Spleen (tissue), 11 donors: Measurements from ENCODE around the gene USP2. TPM values are rescaled to one million over a fixed set of nuclear protein-coding genes. Genes with fewer than 3 reads are reported as not detected.

Source experiments
- DNase-seq: peaks from one replicate; pipeline ENCODE4 v3.0.0-alpha.2; 2020
- H3K27ac ChIP-seq, 8 donors: fragments of 200-600 bp; sonication (generic) in 7 of 8; 1 replicate in 4 of 8; 2 replicates in 4 of 8; pipeline versions ENCODE4 v1.5.0 to v1.8.0; 2016 to 2021; ENCODE audit warnings: inconsistent platforms in 4 of 8, mild to moderate bottlenecking in 4 of 8, moderate library complexity in 1 of 8
- H3K27me3 ChIP-seq, 7 donors: fragments of 200-600 bp; sonication (generic) in 6 of 7; replicated peaks in 1 of 7; 1 replicate in 4 of 7; 2 replicates in 3 of 7; pipeline versions ENCODE4 v1.5.0 to v1.8.0; 2016 to 2021; ENCODE audit warnings: inconsistent platforms in 3 of 7, mild to moderate bottlenecking in 1 of 7
- H3K36me3 ChIP-seq, 6 donors: fragments of 200-600 bp; sonication (generic) in 5 of 6; 1 replicate in 4 of 6; 2 replicates in 2 of 6; pipeline versions ENCODE4 v1.5.0 to v1.8.0; 2016 to 2021; ENCODE audit warnings: inconsistent platforms in 2 of 6
- H3K4me1 ChIP-seq, 6 donors: fragments of 200-600 bp; sonication (generic) in 5 of 6; 1 replicate in 3 of 6; 2 replicates in 3 of 6; pipeline versions ENCODE4 v1.5.0 to v1.8.0; 2016 to 2021; ENCODE audit warnings: inconsistent platforms in 3 of 6
- H3K4me3 ChIP-seq, 8 donors: fragments of 200-600 bp; sonication (generic) in 7 of 8; 1 replicate in 4 of 8; 2 replicates in 4 of 8; pipeline versions ENCODE4 v1.5.0 to v1.8.0; 2016 to 2021; ENCODE audit warnings: inconsistent platforms in 4 of 8, mild to moderate bottlenecking in 4 of 8, moderate library complexity in 2 of 8
- H3K9me3 ChIP-seq, 8 donors: fragments of 200-600 bp; sonication (generic) in 7 of 8; 1 replicate in 4 of 8; 2 replicates in 4 of 8; pipeline versions ENCODE4 v1.5.0 to v1.8.0; 2016 to 2021; ENCODE audit warnings: inconsistent platforms in 4 of 8
- POLR2A ChIP-seq, 3 donors: fragments of 450-650 bp; IDR thresholded peaks; one replicate each; pipeline ENCODE4 v1.5.1; 2017; ENCODE audit warnings: antibody characterized with exemption in 3 of 3, mild to moderate bottlenecking in 1 of 3
- POLR2AphosphoS5 ChIP-seq, 3 donors: sonication (generic); formaldehyde crosslinking; IDR thresholded peaks; one replicate each; pipeline ENCODE4 v1.5.1; 2017; ENCODE audit warnings: antibody characterized with exemption in 3 of 3
- WGBS, 5 donors: extraction: QIAGEN DNeasy Blood & Tissue Kit in 3 of 5; methylation state at CpG; one replicate each; pipeline versions ENCODE4 v1.1.5 to v1.1.7; 2013 to 2018; 5-methylcytosine and 5-hydroxymethylcytosine counted together
- intact Hi-C: fragments of 100-400 bp; cut with DNase I; formaldehyde crosslinking; loops from one replicate; pipeline ENCODE4 v1.15.0; 2023; ENCODE audit warnings: low total_unique reads
- polyA plus RNA-seq, 3 donors: library from polyadenylated mRNA; stranded (reverse); fragments of 200-250 nt; gene quantifications; one replicate each; pipeline ENCODE4 v1.2.1, GENCODE V29; 2013
- total RNA-seq, 7 donors: library from RNA; depleted of rRNA in 3 of 7; stranded (reverse); fragments of >200 nt in 3 of 7; fragmentation: NEBNext Ultra II Directional in 4 of 7; extraction: Animal tissue kit (Norgen Biotek cat#: 25700) in 4 of 7; gene quantifications; one replicate each; pipeline versions ENCODE4 v1.1.0 to v1.2.1, GENCODE V29; 2016 to 2021
- TF ChIP-seq, protein P1 (sequence below), 11 experiments: fragments of 200-600 bp in 7 of 11; fragments of 450-650 bp in 4 of 11; sonication (generic) in 4 of 11; IDR thresholded peaks in 8 of 11; conservative IDR thresholded peaks in 3 of 11; 1 replicate in 7 of 11; 2 replicates in 4 of 11; pipeline versions ENCODE4 v1.4.0 to v1.8.0; 2016 to 2021; ENCODE audit warnings: antibody characterized with exemption in 11 of 11, inconsistent platforms in 4 of 11, mild to moderate bottlenecking in 1 of 11
- donor health status: healthy with polysubstance abuse.
- donor health status: DM: no; HTN: no; CAD: no; lungs with moderate emphysema.
- donor health status: DM: no; HTN: no; CAD: no.
- donor health status: Bipolar disorder and iron deficiency.
- donor health status: healthy.
- donor health status: DM: no; HTN: no; CAD: no.
- donor health status: DM: yes; HTN: yes; CAD: no.

The USP2 gene
- total and polyA plus RNA-seq, 10 donors = 0.15 to 0.88 (median 0.45) TPM

GRCh38 chr11:119375337-119376196 lies 5.9 kb downstream of the USP2 start:
- Histone ChIP-seq H3K27ac (peak overlapping the region in 5 of 8 donors; percentile 19 to 54 (median 28)), H3K4me1 (peaks cover 0 to 45% (median 10%) of the 10 kb centered on the region in 6 donors), H3K36me3 (no peaks in the 10 kb centered on the region), H3K9me3 (no peaks in the 10 kb centered on the region), H3K27me3 (peaks cover 0 to 37% (median 0%) of the 10 kb centered on the region in 7 donors), H3K4me3 (no peak overlapping the region)
- intact Hi-C loops = no loop called here
- DNase-seq = no peak
- 63 to 77% (median 69%) methylated on average over 13 to 14 of the region's 14 CpGs for WGBS, 5 donors
- TF ChIP-seq, protein P1, sequence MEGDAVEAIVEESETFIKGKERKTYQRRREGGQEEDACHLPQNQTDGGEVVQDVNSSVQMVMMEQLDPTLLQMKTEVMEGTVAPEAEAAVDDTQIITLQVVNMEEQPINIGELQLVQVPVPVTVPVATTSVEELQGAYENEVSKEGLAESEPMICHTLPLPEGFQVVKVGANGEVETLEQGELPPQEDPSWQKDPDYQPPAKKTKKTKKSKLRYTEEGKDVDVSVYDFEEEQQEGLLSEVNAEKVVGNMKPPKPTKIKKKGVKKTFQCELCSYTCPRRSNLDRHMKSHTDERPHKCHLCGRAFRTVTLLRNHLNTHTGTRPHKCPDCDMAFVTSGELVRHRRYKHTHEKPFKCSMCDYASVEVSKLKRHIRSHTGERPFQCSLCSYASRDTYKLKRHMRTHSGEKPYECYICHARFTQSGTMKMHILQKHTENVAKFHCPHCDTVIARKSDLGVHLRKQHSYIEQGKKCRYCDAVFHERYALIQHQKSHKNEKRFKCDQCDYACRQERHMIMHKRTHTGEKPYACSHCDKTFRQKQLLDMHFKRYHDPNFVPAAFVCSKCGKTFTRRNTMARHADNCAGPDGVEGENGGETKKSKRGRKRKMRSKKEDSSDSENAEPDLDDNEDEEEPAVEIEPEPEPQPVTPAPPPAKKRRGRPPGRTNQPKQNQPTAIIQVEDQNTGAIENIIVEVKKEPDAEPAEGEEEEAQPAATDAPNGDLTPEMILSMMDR (IDR thresholded peaks at IDR 0.05 in 8 of 11, conservative IDR thresholded peaks at IDR 0.05 in 3 of 11) = no peak
- TF ChIP-seq POLR2AphosphoS5 (IDR thresholded peaks at IDR 0.05) (peak in 2 of 3 donors; percentile 60 to 67), POLR2A (IDR thresholded peaks at IDR 0.05) (no peak)

GRCh38 chr11:119374632-119375336 lies 6.7 kb downstream of the USP2 start:
- no peaks in the 10 kb centered on the region for H3K36me3 ChIP-seq
- no peak for DNase-seq
- WGBS, 5 donors = 56 to 67% (median 63%) methylated on average over 9 to 11 of the region's 11 CpGs
- H3K4me3 ChIP-seq = no peak overlapping the region
- no peak for TF ChIP-seq POLR2AphosphoS5 (IDR thresholded peaks at IDR 0.05)
- TF ChIP-seq, protein P1 (IDR thresholded peaks at IDR 0.05 in 8 of 11, conservative IDR thresholded peaks at IDR 0.05 in 3 of 11) = no peak
- intact Hi-C loops = no loop called here
- H3K27ac ChIP-seq = peak overlapping the region in 3 of 8 donors; percentile 19 to 40 (median 22)
- H3K27me3 ChIP-seq = peaks cover 0 to 40% (median 0%) of the 10 kb centered on the region in 7 donors
- H3K9me3 ChIP-seq = no peaks in the 10 kb centered on the region
- peaks cover 0 to 40% (median 10%) of the 10 kb centered on the region in 6 donors for H3K4me1 ChIP-seq

DNA sequence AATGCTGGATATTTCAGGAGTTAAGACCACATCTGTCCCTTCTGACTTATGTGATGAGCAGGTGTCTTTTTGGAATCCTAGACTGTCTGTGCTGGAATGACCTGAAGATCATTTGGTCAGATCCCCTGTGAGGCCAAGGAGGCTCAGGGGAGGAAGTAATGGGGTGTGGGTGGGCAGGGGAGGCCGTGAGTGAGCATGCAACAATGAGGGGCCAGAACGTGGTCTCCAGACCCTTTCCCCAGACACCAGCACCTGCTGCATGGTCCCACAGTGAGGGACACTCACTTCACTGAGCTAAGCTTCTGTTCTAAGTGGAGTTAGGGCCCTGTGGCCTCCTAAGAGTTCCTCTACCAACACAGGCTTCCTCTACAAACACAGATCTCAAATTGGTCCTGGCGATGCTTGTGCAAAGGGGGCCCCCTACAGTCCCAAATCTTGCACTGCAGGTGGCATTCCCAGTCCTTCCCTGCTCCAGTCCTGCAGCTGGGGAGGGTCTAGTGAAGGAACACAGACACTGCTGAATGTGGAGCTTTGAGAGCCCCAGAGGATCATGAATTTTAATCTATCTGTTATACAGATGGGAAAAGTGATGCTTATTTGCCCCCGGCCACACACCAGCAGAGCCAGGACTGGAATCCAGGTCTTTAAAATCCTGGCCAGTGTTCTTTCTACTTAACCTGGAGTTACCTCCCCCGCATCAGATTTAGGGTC lies 7.4 kb downstream of the USP2 start:
- Histone ChIP-seq H3K4me3 (no peak overlapping the region), H3K27me3 (peaks cover 0 to 47% (median 0%) of the 10 kb centered on the region in 7 donors), H3K27ac (no peak overlapping the region), H3K36me3 (no peaks in the 10 kb centered on the region), H3K9me3 (no peaks in the 10 kb centered on the region), H3K4me1 (peaks cover 0 to 47% (median 10%) of the 10 kb centered on the region in 6 donors)
- TF ChIP-seq, protein P1 (IDR thresholded peaks at IDR 0.05 in 8 of 11, conservative IDR thresholded peaks at IDR 0.05 in 3 of 11) = peak; percentile 37 to 85 (median 68)
- no peak for TF ChIP-seq POLR2AphosphoS5 (IDR thresholded peaks at IDR 0.05)
- intact Hi-C loops = no loop called here
- DNase-seq = no peak
- WGBS, 5 donors = 50 to 65% (median 52%) methylated on average over 5 of the region's 5 CpGs
